ENCODE data around the gene ARSA. TPM values are rescaled to one million over a fixed set of nuclear protein-coding genes. Genes with fewer than 3 reads are reported as not detected.

Gene ARSA
- total RNA-seq, 1 donor from 2014 or later, result 30.1 TPM

GRCh38 chr22:50577987-50578775 lies 49.8 kb downstream of the ARSA start, which contains the start of gene CPT1B:
TSS of gene CPT1B (minus strand) at chr22:50578427. CDS start at chr22:50577915, 512 bp downstream.
- no peak for ATAC-seq

GRCh38 chr22:50577697-50577986 lies 50.3 kb downstream of the ARSA start:
- no peak for ATAC-seq

GRCh38 chr22:50576806-50577696 lies 50.9 kb downstream of the ARSA start:
- no peak for ATAC-seq

- no peak for ATAC-seq
Observed at GRCh38 chr22:50576070-50576469, 51.9 kb downstream of the ARSA start.

- no peak for ATAC-seq
Observed at GRCh38 chr22:50575426-50575941, 52.5 kb downstream of the ARSA start.

Other genes starting within 250 kb of the ARSA start
- gene SBF1, start 153.1 kb downstream of the ARSA start, total RNA-seq, result 55.0 TPM
- gene ADM2, start 146.6 kb downstream of the ARSA start, total RNA-seq, result 11.7 TPM
- gene MIOX, start 141.3 kb downstream of the ARSA start, total RNA-seq, result not detected
- gene LMF2, start 120.5 kb downstream of the ARSA start, total RNA-seq, result 43.7 TPM
- 37.1 TPM for gene NCAPH2, start 119.9 kb downstream of the ARSA start, total RNA-seq
- gene SCO2, start 102.6 kb downstream of the ARSA start, total RNA-seq, result 1.2 TPM
- 86.0 TPM for gene TYMP, start 98.1 kb downstream of the ARSA start, total RNA-seq
- 0.20 TPM for gene KLHDC7B, start 82.3 kb downstream of the ARSA start, total RNA-seq
- not detected for gene SYCE3, start 65.2 kb downstream of the ARSA start, total RNA-seq
- 12.1 TPM for gene CPT1B, start 49.7 kb downstream of the ARSA start, total RNA-seq
- gene CHKB, start 45.3 kb downstream of the ARSA start, total RNA-seq, result 31.4 TPM
- 2.3 TPM for gene MAPK8IP2, start 27.4 kb downstream of the ARSA start, total RNA-seq
- gene SHANK3, start 44.7 kb upstream of the ARSA start, total RNA-seq, result 5.9 TPM
- gene ACR, start 110.1 kb upstream of the ARSA start, total RNA-seq, result 0.40 TPM
- 11.8 TPM for gene RABL2B, start 155.5 kb upstream of the ARSA start, total RNA-seq